BE2C (cell line): ENCODE results near the gene CSN2.
"Not testable (repeated sequence)": the region's sequence is repeated elsewhere in the genome, so short reads cannot be mapped to it uniquely, and the experiment has no call there.

Experiments used
- DNase-seq: peaks from one replicate; pipeline ENCODE4 v3.0.0-alpha.2; 2020
- H3K27me3 ChIP-seq: fragments of 250-450 bp; sonication (Bioruptor Pico); 2 replicates; pipeline ENCODE4 v1.5.1; 2020; ENCODE audit warnings: mild to moderate bottlenecking
- H3K36me3 ChIP-seq: fragments of 250-450 bp; sonication (Bioruptor Pico); 2 replicates; pipeline ENCODE4 v1.5.1; 2020; ENCODE audit warnings: mild to moderate bottlenecking
- H3K4me1 ChIP-seq: fragments of 250-450 bp; sonication (Bioruptor Pico); 2 replicates; pipeline ENCODE4 v1.5.1; 2020
- H3K4me3 ChIP-seq: 2 replicates; pipeline ENCODE4 v1.5.1; 2011; ENCODE audit warnings: low read depth, low read length
- H3K9me3 ChIP-seq: fragments of 250-450 bp; sonication (Bioruptor Pico); 2 replicates; pipeline ENCODE4 v1.5.1; 2020
- CTCF ChIP-seq: IDR thresholded peaks from 2 replicates; pipeline ENCODE4 v1.5.1; 2012; ENCODE audit warnings: mild to moderate bottlenecking, low read depth, low read length

Gene CSN2

GRCh38 chr4:69970071-69970470 is 4.5 kb upstream of the CSN2 start:
- H3K36me3 ChIP-seq, result no peaks in the 10 kb centered on the region
- DNase-seq, result no peak
- H3K4me3 ChIP-seq, result no peak overlapping the region
- no peaks in the 10 kb centered on the region for H3K27me3 ChIP-seq
- no peaks in the 10 kb centered on the region for H3K4me1 ChIP-seq
- no peak for TF ChIP-seq CTCF
- no peaks in the 10 kb centered on the region for H3K9me3 ChIP-seq

- Histone ChIP-seq H3K4me1 (no peaks in the 10 kb centered on the region), H3K36me3 (no peaks in the 10 kb centered on the region), H3K27me3 (no peaks in the 10 kb centered on the region), H3K9me3 (no peaks in the 10 kb centered on the region), H3K4me3 (no peak overlapping the region)
- no peak for DNase-seq
- TF ChIP-seq CTCF, result no peak
These were observed 8.3 kb downstream of the CSN2 start for GRCh38 chr4:69957209-69957608.

GRCh38 chr4:69951602-69952001 is 13.9 kb downstream of the CSN2 start:
- no peaks in the 10 kb centered on the region for H3K36me3 ChIP-seq
- no peak for TF ChIP-seq CTCF
- no peak overlapping the region for H3K4me3 ChIP-seq
- no peaks in the 10 kb centered on the region for H3K4me1 ChIP-seq
- no peaks in the 10 kb centered on the region for H3K27me3 ChIP-seq
- DNase-seq, result no peak
- no peaks in the 10 kb centered on the region for H3K9me3 ChIP-seq

- no peak for DNase-seq
- no peak for TF ChIP-seq CTCF
- H3K9me3 ChIP-seq, result no peaks in the 10 kb centered on the region
- no peaks in the 10 kb centered on the region for H3K4me1 ChIP-seq
- H3K36me3 ChIP-seq, result no peaks in the 10 kb centered on the region
- H3K27me3 ChIP-seq, result no peaks in the 10 kb centered on the region
- H3K4me3 ChIP-seq, result no peak overlapping the region
These were observed 29.0 kb downstream of the CSN2 start for GRCh38 chr4:69936566-69936965.

GRCh38 chr4:69934150-69934549 is 31.4 kb downstream of the CSN2 start:
- H3K4me3 ChIP-seq, result no peak overlapping the region
- DNase-seq, result no peak
- no peaks in the 10 kb centered on the region for H3K4me1 ChIP-seq
- H3K9me3 ChIP-seq, result no peaks in the 10 kb centered on the region
- TF ChIP-seq CTCF, result no peak
- no peaks in the 10 kb centered on the region for H3K27me3 ChIP-seq
- H3K36me3 ChIP-seq, result no peaks in the 10 kb centered on the region

GRCh38 chr4:69930768-69931167 is 34.8 kb downstream of the CSN2 start, which contains the start of gene CSN1S1:
Gene CSN1S1, plus strand, starts transcription at chr4:69931068. Its CDS starts 1,488 bp downstream, at chr4:69932556.
- Histone ChIP-seq H3K27me3 (no peaks in the 10 kb centered on the region), H3K36me3 (no peaks in the 10 kb centered on the region), H3K4me3 (no peak within 1 kb of the TSS), H3K4me1 (no peaks in the 10 kb centered on the region), H3K9me3 (no peaks in the 10 kb centered on the region)
- no peak for TF ChIP-seq CTCF
- DNase-seq, result no peak

GRCh38 chr4:69923782-69924410 is 41.6 kb downstream of the CSN2 start:
- not testable (repeated sequence) for H3K4me3 ChIP-seq, H3K36me3 ChIP-seq, H3K27me3 ChIP-seq, H3K9me3 ChIP-seq, DNase-seq, H3K4me1 ChIP-seq
